ENCODE results near the gene ROS1. TPM values are rescaled to one million over a fixed set of nuclear protein-coding genes. Genes with fewer than 3 reads are reported as not detected.
A peak's percentile ranks its signal among the peaks of the same experiment; 100 is the strongest.

Gene ROS1
- total and polyA plus RNA-seq, 2 donors (not counting 1 experiment from before 2014, with no cell fraction given), result not detected

GRCh38 chr6:117265410-117266256 is 160.1 kb downstream of the ROS1 start, which contains the start of gene VGLL2:
TSS of gene VGLL2 (plus strand) at chr6:117265558. CDS start at chr6:117265764, 206 bp downstream.
- CTCF ChIA-PET, result no interaction called here

More at GRCh38 chr6:117265410-117266256, 160.1 kb downstream of the ROS1 start, which contains the start of gene VGLL2:
- Histone ChIP-seq H3K27me3 (replicated peaks in 1 of 4; ENCODE audit: control extremely low read depth in 1 of 4, control insufficient read depth in 3 of 4, insufficient read depth in 4 of 4, low read length in 3 of 4) (peaks cover 0 to 71% (median 50%) of the 10 kb centered on the region in 4 experiments), H2AFZ (ENCODE audit: insufficient read depth, low read depth, low read length, poor library complexity, severe bottlenecking) (peak within 1 kb of the TSS; percentile 35), H3K4me2 (replicated peaks; ENCODE audit: low read depth, low read length, poor library complexity, severe bottlenecking) (peak within 1 kb of the TSS; percentile 41), H3K9ac (ENCODE audit: low read length) (no peak within 1 kb of the TSS), H3K9me3 (ENCODE audit: control extremely low read depth in 1 of 3, control insufficient read depth in 2 of 3, insufficient read depth in 1 of 3, low read length in 2 of 3) (peaks cover 0 to 25% (median 0%) of the 10 kb centered on the region in 3 donors), H4K20me1 (ENCODE audit: control insufficient read depth, insufficient read depth, low read length, poor library complexity, severe bottlenecking) (no peaks in the 10 kb centered on the region), H3K4me1 (ENCODE audit: control insufficient read depth in 2 of 2, insufficient read depth in 2 of 2, low read length in 2 of 2) (peaks cover 14 to 18% of the 10 kb centered on the region in 2 donors), H3K36me3 (replicated peaks in 1 of 2; ENCODE audit: control extremely low read depth in 1 of 2, control insufficient read depth in 1 of 2, extremely low read depth in 1 of 2, insufficient read depth in 2 of 2, low read length in 1 of 2) (no peaks in the 10 kb centered on the region), H3K4me3 (ENCODE audit: control extremely low read depth in 1 of 5, extremely low read depth in 1 of 5, insufficient read depth in 1 of 5, low read depth in 2 of 5, low read length in 4 of 5) (peak within 1 kb of the TSS in 1 of 5 experiments; percentile 16), H3K27ac (ENCODE audit: low read length in 2 of 2) (no peak within 1 kb of the TSS), H3K79me2 (ENCODE audit: control insufficient read depth, insufficient read depth, low read length) (no peaks in the 10 kb centered on the region)
- intact Hi-C loops (cut with micrococcal nuclease), result no loop called here
- ATAC-seq (ENCODE audit: low read depth) (no peak), DNase-seq (peak; percentile 15)
- H3K4me1 Mint-ChIP-seq, result peaks cover 16% of the 10 kb centered on the region
- POLR2A ChIA-PET, result no interaction called here
- no peak for TF ChIP-seq CTCF (IDR thresholded peaks at IDR 0.05)
- TF ChIP-seq EZH2 (IDR thresholded peaks at IDR 0.05; ENCODE audit: borderline replicate concordance, insufficient read depth, low read depth, low read length, poor library complexity, severe bottlenecking), result no peak
- H3K9me3 Mint-ChIP-seq (ENCODE audit: insufficient read depth), result no peaks in the 10 kb centered on the region
- peak within 1 kb of the TSS; percentile 69 for H3K4me3 Mint-ChIP-seq
- whole genome bisulfite sequencing (ENCODE audit: insufficient coverage), result 3% methylated on average over 56 of the region's 63 CpGs
- H3K27ac Mint-ChIP-seq, result no peak within 1 kb of the TSS
- H3K27me3 Mint-ChIP-seq, result peaks cover 74% of the 10 kb centered on the region

Data from B cell (primary cell).